Stimulated activated CD8-positive, alpha-beta memory T cell treated with anti-CD3 and anti-CD28 coated beads, Interleukin-4, amount 100 ng/mL, for 1 hour (primary cell): ENCODE measurements around the gene GMDS.

Experiments used
- DNase-seq, 2 donors: peaks; one replicate each; pipeline ENCODE4 v3.0.0-alpha.2; 2020; ENCODE audit warnings: low read depth in 2 of 2, low spot score in 1 of 2

Gene GMDS

GRCh38 chr6:1840491-1841121 lies 404.8 kb downstream of the GMDS start:
- DNase-seq = no peak

DNA sequence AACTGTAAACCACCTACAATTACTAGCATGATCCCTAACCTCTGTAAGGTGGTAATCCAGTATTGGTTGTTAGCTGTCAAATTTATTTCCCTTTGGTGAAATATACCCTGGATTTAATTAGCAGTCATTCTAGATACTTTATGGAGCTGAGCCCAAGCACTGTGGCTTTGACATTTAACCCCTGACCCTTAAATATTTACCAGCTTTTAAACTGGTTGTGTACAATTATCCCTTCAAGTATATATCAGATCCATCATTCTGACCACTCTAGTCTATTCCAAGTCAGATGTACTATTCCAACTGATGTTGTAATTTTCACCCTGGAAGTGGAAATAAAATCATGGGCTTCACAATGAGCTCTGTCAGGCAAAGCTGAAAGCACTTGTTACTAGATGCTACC lies 406.0 kb downstream of the GMDS start:
- DNase-seq = no peak

DNA sequence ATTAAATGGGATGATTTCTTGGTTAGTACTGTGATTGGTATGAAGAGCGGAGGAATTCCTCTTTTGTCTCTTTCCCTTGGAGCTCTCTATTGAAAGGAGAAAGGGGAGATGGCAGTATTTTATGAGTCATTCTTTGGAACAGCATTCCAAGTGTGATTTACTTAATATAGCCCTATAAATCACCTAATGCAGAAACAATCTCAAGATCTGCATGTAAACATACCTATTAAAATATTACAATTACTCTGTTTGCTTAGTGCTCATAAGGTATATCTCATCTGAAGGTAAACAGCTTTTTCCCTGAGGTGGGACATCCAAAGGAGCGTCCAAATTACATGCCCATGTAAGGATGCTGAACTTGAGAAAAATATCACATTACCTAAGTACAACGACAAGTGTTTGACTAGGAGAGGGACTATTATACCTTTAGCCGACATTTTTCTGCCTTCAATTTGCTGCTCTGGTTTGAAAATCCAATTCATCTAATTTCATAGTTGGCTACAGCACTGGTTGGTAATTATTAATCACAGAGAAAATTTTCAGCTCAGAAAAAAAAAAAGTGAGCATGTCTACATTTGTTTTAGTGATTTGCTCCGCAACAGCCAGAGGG lies 406.7 kb downstream of the GMDS start:
- no peak for DNase-seq

DNA sequence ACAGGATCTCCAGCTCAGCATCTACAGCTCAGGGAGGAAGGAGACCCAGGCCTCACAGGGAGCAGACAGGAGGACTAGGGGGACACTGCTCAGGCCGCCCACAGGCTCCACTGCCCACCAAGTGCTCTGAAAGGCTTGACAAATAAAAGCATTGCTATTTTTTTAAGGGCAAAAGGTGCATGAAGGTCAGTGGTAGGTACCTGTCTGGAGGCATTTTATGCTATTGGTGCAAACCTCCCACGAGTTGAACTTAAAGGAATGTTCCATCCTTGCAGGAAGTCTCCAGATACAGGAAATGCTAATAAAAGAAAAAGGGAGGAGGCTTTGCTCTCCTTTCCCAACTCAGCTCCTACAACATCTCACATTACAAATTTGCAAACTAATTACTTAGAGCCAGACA lies 407.6 kb downstream of the GMDS start:
- DNase-seq = no peak

DNA sequence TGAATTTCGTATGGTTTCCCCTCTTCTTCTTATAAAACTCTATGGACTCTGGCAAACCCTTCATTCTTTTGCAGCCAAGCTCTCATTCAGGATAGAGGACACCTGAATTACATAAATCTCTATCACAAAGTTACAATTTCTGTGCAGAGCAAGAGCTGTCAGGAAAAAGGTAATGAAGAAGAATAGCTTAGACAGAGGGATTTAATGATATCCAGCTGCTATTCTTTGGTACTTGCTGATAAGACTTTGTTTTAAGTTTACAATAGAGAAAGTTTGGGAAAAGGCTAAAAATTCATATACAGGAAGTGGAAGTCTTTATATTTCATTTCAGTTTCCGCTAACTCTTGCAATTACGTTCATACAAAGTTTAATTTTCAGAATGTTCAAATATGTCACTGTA lies 408.7 kb downstream of the GMDS start:
- no peak for DNase-seq

DNA sequence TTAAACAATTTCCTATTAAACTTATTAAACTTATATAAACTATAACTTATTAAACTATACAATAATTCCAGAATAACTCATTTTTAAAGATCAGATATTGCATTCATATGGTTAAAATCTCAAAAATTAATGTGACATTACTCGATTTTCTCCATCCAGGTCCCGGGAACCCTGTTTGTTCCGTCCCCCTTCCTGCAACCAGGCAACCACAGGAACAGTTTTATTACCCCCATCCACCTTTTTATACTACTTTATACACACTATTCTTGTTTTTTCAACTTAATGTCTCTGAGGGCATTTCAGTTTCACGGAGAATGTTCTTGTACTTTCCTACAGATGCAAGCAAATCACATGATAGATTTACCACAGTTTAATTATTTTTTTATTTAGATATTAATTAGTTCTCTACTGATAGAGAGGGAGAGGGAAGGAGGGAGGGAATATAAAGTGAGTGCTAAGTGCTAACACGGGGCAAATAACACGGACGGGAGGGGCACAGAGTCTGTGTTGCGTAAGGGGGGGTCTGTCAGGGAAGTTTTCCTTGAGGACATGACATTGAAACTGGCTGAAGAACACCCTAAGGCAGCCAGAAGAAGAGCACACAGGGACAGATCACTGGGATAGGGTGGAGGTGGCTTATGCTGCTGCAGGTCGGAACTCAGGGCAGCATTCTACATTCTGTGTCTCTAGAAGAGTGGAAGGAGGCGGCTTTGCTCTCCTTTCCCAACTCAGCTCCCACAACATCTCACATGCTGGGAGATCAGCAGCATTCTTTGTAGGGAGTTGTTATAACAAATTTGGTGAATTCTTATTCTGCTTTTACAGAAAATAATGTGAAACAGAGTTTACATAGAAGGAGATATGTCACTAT lies 410.5 kb downstream of the GMDS start:
- DNase-seq = no peak

DNA sequence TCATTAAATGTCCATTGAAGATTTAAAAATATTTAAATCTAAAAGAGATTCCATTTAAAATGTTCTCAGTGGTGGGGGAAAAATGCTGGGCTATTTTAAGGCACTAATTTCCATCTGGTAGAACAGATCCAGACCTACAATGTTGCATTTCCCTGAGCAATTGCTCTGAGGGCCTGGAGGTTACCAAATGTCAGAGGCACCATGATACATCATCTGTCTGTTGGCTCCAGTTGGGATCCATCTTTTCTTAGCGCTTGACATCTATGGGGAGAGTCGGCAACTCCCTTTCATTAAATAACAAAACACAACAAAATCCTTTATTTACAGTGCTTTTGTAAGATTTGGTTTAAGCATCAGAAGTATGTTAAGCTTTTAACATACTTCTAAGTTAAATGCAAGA lies 411.2 kb downstream of the GMDS start:
- no peak for DNase-seq

DNA sequence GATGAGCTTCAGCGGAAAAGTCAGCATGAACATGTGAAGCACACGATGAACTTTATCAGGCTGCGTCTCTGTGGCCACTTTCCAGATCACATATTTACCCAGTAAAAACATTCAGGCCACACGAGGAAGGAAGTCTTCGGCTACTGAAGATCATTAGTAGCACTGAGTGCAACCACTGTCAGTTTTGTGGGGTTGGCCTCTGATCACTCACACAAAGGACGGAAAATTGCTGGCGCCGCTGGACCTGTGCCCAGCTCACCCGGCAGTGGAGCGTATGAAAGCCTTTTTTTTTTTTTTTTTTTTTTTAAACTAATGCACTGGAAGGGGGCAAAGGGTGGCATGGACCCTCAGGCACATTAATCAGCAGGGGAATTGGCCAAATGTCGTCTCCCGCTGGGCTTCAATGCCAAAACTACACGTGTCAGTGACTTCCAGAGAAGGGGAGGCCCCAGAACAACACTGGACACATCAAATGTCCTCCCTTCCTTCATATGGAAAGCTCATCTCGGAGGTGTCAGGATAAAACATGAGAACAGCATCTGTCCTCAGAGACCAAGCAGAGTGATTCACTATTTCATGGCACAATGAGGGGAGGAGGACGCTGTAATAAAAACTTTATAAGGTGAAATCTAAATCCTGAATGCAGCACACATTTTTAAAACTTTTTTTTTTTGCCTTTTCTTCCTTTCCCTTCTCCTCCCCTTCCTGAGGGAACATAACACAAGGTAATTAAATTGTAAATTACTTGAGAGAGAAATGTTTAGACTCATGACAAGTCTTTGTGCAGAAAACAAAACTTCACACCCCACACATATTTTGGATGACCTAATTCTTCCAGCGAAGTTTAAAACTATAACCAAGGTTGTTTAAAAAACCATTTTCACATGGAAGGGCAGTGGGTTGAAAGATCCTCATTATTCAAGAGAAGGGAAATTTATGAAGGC lies 412.3 kb downstream of the GMDS start:
- no peak for DNase-seq

DNA sequence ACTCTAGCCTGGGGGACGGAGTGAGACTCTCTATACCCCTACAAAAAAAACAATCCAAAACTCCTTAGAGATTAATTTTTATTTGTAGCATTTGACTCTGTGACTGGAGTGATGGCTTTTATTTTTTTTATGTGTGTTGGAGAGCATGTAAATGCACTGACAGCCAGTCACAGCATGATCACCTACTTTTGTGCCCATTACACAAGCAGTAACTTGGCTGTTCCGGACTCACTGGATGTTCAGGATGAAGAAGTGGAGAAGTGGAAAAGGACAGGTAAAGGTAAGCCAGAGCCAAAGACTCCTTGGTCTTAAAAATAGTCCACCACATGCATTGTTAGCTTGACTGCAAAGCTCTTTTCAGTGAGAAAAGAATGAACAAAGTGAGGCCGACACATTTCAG lies 413.0 kb downstream of the GMDS start:
- no peak for DNase-seq

DNA sequence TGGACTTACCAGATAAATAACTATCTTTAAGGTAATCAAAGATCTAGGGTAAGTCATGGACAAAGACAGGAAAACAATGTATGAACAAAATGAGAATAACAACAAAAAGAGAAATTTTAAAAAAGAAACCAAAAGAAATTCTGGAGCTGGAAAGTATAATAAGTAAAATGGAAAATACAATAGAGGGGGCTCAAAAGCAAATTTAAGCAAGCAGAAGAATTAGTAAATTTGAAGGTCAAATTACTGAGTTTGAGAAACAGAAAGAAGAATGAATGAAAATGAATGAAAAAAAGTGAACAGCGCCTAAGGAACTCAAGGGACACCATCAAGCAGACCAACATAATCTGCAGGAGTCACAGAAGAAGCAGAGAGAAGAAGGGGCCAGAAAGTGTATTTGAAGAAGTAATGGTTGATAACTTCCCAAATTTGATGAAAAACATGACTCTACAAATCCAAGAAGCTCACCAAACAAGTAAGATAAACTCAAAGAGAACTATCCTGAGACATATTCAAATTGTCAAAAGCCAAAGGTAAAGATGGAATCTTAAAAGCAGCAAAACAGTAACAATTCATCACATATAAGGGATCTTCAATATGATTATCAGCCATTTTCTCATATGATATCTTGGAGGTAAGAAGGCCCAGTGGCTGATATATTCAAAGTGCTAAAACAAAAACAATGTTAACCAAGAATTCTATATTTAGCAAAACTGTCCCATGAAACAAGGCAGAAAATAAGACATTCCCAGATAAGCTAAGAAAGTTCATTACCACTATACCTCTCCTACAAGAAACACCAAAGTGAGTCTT lies 417.2 kb downstream of the GMDS start:
- DNase-seq = no peak

GRCh38 chr6:1825926-1826325 lies 419.5 kb downstream of the GMDS start:
- no peak for DNase-seq

DNA sequence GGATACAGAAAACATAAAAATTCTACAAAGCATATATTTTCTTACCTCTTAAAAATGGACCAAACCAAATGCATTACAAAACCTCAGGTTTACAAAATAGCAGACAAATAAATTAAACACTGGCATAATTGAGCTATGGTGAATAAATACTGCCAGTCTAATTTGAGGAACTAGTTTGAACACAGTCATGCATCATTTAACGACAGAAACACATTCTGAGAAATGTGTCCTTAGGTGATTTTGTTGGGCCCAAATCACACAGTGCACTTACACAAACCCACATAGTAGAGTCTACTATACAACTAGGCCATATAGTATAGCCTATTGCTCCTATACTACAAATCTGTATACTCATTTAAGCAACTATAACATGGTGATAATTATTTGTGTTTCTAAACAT lies 420.1 kb downstream of the GMDS start:
- no peak for DNase-seq

- DNase-seq = no peak
Measured at GRCh38 chr6:1821513-1822183, 423.8 kb downstream of the GMDS start.

- no peak for DNase-seq
Measured at GRCh38 chr6:1821164-1821512, 424.3 kb downstream of the GMDS start.

DNA sequence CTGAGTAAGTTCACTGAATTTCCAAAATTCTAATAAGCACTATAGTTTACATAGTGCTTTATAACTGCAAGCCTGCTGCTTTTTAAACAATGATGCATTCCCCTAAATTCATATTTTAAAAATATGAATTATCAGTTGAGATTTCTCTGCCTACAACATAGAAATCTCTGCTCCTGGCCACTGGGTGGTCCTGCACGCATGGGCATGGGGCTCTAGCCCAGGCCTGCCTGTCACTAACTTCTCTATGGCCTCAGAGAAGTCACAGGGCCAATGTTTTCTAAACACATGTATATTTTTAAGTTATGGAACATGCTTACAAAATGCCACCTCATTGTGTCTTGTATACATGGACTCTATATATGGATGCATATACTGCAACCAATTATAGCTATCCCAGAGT lies 424.7 kb downstream of the GMDS start:
- no peak for DNase-seq

GRCh38 chr6:1820165-1820564 lies 425.2 kb downstream of the GMDS start:
- no peak for DNase-seq

GRCh38 chr6:1819007-1819406 lies 426.4 kb downstream of the GMDS start:
- DNase-seq = no peak

DNA sequence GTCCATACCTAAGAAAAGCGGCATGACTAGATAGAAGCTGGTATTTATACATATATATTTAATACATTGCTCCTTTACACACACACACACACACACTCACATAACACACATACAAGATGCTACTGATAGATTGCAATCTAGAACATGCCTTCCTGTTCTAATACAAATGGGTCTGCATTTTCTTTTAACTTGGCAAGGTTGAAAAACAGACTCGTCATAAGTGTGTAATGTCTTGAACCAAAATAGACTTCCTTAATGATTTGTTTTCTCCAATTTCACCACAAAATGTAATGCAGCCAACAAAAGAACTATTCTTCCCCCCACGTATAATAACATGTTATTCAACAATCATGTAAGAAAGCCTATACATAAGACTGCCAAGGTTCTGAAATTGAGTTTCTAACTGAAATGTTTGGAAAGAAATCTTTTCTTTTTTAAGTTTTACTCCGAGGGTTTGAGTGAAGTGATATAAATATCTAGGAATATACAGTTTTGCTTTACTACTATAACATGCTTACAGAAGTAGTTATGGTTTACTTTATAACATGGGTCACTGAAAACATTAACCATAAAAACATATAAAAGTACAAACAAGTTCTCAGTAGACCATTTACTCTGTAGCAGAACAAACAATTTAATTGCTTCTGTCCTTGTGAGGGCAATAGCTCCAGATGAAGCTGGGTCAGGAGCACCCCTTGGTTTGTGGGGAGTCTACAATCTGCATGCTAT lies 428.2 kb downstream of the GMDS start:
- no peak for DNase-seq

DNA sequence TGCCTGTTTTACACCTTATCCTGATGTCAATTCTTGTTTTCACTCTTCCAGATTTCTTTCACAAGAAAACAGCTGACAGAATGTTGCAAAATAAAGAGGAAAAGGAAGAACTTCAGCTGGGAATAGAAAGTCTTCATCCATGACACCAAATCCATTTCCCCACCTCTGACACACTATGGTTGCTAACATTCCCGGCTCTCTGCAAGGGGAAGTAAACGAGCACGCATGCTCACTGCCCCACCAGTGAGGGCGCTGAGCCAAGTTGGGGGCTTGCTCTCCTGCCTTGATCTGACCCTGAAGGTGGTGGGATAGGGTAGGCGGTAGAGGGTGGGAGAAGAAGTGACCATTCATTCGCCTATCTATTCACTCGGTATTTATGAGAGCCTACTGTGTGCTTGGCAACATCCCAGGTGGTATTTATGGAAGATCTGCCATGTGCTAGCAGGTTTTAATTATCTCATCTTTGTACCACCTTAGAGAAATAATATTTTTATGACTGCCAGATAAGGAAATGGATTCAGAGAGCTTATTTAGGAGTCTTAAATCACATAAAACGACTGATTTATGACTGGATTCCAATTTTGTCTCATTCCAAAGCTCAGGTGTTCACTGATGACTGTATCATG lies 429.5 kb downstream of the GMDS start:
- DNase-seq = no peak
